ENCODE data around the gene CDKN2B-AS1. TPM values are rescaled to one million over a fixed set of nuclear protein-coding genes. Genes with fewer than 3 reads are reported as not detected.

Gene CDKN2B-AS1
- total RNA-seq, 1 donor from 2014 or later: 1.4 TPM

DNA sequence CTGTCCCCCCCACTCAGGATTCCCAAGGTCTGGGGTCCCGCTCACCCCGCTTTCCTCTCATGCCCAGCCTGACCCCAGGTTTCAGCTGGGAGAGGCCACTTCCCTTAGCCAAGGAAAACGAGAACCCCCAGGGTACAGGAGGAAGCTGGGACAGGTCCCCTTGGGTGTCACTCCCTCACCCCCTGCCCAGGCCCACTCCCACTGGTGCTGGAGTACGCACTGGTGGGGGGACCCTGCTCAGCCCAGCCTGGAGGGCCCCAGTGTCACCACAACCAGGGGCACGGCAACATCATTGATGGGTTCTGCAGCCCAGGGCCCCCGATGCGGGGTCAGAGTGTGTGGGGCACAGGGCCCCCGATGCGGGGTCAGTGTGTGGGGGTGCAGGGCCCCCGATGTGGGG is 159.5 kb downstream of the CDKN2B-AS1 start:
- DNase-seq (no peak), ATAC-seq (ENCODE audit: low read depth) (no peak)
- Mint-ChIP-seq H3K4me3 (no peak overlapping the region), H3K9me3 (no peaks in the 10 kb centered on the region), H3K36me3 (ENCODE audit: low read depth) (no peaks in the 10 kb centered on the region), H3K27ac (no peak overlapping the region), H3K27me3 (peaks cover 2% of the 10 kb centered on the region), H3K4me1 (peaks cover 7% of the 10 kb centered on the region)
- TF ChIP-seq, protein P1, sequence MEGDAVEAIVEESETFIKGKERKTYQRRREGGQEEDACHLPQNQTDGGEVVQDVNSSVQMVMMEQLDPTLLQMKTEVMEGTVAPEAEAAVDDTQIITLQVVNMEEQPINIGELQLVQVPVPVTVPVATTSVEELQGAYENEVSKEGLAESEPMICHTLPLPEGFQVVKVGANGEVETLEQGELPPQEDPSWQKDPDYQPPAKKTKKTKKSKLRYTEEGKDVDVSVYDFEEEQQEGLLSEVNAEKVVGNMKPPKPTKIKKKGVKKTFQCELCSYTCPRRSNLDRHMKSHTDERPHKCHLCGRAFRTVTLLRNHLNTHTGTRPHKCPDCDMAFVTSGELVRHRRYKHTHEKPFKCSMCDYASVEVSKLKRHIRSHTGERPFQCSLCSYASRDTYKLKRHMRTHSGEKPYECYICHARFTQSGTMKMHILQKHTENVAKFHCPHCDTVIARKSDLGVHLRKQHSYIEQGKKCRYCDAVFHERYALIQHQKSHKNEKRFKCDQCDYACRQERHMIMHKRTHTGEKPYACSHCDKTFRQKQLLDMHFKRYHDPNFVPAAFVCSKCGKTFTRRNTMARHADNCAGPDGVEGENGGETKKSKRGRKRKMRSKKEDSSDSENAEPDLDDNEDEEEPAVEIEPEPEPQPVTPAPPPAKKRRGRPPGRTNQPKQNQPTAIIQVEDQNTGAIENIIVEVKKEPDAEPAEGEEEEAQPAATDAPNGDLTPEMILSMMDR (IDR thresholded peaks at IDR 0.05): no peak
- intact Hi-C loops (cut with micrococcal nuclease): no loop called here
- POLR2A ChIA-PET: no interaction called here
- CTCF ChIA-PET: no interaction called here

DNA sequence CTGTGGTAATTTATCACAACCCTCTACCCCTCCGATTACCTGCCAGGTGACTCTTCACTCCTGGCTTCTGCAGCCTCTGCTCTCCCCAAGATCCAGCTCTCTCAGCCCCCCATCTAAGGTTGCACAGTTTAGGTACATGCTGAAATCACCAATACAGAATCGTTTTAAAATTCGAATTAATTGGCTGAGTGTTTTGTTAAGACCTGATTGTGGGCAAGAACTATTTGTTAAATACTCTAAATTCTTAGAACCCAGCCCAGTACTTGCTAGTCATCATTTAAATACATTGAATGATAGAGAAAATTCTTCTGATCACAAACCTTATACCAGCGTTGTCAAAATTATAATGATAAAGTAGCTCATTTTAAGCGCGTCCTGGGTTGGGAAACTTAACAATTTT is 162.0 kb downstream of the CDKN2B-AS1 start:
- no peaks in the 10 kb centered on the region for H3K9me3 Mint-ChIP-seq
- intact Hi-C loops (cut with micrococcal nuclease): loop anchor here (5.0 kb wide), 2 partner anchors 104 to 149 kb away; partner anchors contain the start of gene CDKN2B
- no peaks in the 10 kb centered on the region for H3K36me3 Mint-ChIP-seq (ENCODE audit: low read depth)
- CTCF ChIA-PET: interaction anchor here (0.8 kb wide), 1 partner anchor 83 kb away, joined by 3 read pairs; no protein-coding TSS in a partner anchor
- no peak overlapping the region for H3K4me3 Mint-ChIP-seq
- ATAC-seq (ENCODE audit: low read depth) (no peak), DNase-seq (no peak)
- H3K27me3 Mint-ChIP-seq: peaks cover 2% of the 10 kb centered on the region
- POLR2A ChIA-PET: no interaction called here
- H3K27ac Mint-ChIP-seq: no peak overlapping the region
- TF ChIP-seq, protein P1 (IDR thresholded peaks at IDR 0.05): no peak
- peaks cover 20% of the 10 kb centered on the region for H3K4me1 Mint-ChIP-seq

DNA sequence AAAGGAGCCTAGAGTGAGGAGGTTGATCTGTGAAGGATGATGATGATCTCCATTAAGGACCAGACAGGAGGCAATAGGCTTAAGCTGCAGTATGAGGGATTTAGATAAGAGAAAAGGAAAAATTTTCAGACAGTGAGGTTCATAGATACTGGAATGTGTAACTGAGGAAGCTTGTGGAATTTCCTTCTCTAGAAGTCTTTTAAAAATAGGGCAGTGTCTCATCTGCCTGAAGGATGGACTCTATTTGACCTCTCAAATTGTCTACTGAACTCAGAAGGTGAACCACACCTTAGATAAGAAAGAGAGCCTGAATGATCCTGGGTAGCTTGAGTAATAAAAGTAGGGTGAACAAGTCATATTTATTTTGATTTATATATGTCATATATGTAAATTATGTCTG is 162.7 kb downstream of the CDKN2B-AS1 start:
- H3K4me3 Mint-ChIP-seq: no peak overlapping the region
- intact Hi-C loops (cut with micrococcal nuclease): loop anchor here (5.0 kb wide), 2 partner anchors 105 to 150 kb away; partner anchors contain the start of gene CDKN2B
- no peak for DNase-seq
- CTCF ChIA-PET: interaction anchor here (0.8 kb wide), 1 partner anchor 83 kb away, joined by 3 read pairs; no protein-coding TSS in a partner anchor
- H3K9me3 Mint-ChIP-seq: no peaks in the 10 kb centered on the region
- H3K36me3 Mint-ChIP-seq (ENCODE audit: low read depth): no peaks in the 10 kb centered on the region
- POLR2A ChIA-PET: no interaction called here
- no peak for ATAC-seq (ENCODE audit: low read depth)
- H3K27me3 Mint-ChIP-seq: no peaks in the 10 kb centered on the region
- TF ChIP-seq, protein P1 (IDR thresholded peaks at IDR 0.05): no peak
- H3K4me1 Mint-ChIP-seq: peaks cover 20% of the 10 kb centered on the region
- no peak overlapping the region for H3K27ac Mint-ChIP-seq

DNA sequence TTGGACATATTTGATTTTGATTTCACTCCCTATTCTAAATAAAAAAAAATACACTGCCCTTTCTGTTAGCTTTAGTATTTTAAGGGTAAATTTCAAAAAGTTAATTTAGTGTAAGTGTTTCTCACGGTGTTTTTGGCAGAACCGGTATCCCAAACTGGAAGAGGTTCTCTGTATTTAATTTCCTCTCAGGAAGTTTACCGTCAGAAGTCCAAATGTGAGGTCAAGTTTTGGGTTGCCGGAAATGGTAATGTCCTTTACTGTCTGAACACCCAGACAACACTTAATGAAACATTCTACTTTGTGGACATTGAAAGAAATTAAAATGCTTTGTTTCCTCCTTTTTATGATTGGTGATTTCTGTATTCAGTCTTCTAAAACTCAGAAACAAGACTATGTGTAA is 163.2 kb downstream of the CDKN2B-AS1 start:
- H3K9me3 Mint-ChIP-seq: no peaks in the 10 kb centered on the region
- DNase-seq (no peak), ATAC-seq (ENCODE audit: low read depth) (no peak)
- no peak overlapping the region for H3K27ac Mint-ChIP-seq
- CTCF ChIA-PET: no interaction called here
- no peaks in the 10 kb centered on the region for H3K27me3 Mint-ChIP-seq
- intact Hi-C loops (cut with micrococcal nuclease): loop anchor here (5.0 kb wide), 2 partner anchors 106 to 151 kb away; partner anchors contain the start of gene CDKN2B
- H3K4me1 Mint-ChIP-seq: peaks cover 20% of the 10 kb centered on the region
- no peaks in the 10 kb centered on the region for H3K36me3 Mint-ChIP-seq (ENCODE audit: low read depth)
- POLR2A ChIA-PET: no interaction called here
- H3K4me3 Mint-ChIP-seq: no peak overlapping the region
- TF ChIP-seq, protein P1 (IDR thresholded peaks at IDR 0.05): no peak

DNA sequence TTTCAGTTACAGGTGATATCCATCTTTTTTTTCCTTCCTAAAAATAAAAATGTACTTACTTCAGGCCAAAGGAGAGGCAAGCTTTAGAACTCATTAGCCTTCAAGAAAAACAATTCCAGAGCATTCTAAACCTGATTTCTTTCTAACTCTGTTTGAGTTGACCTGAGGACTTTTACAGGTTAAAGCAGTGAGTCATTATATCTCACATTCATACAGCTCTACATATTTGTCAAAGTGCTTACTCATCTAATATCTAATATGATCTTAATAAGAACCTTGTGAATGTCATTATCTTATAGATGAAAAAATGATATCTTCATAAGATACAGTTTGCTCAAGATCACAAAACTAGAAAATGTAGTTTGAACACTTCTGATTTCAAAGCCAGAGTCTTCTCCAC is 163.7 kb downstream of the CDKN2B-AS1 start:
- TF ChIP-seq, protein P1 (IDR thresholded peaks at IDR 0.05): no peak
- ChIA-PET CTCF (interaction anchor here (0.8 kb wide), 1 partner anchor 80 kb away, joined by 3 read pairs; no protein-coding TSS in a partner anchor), POLR2A (no interaction called here)
- no peak overlapping the region for H3K4me3 Mint-ChIP-seq
- ATAC-seq (ENCODE audit: low read depth): no peak
- no peaks in the 10 kb centered on the region for H3K9me3 Mint-ChIP-seq
- H3K4me1 Mint-ChIP-seq: peaks cover 20% of the 10 kb centered on the region
- no peak for DNase-seq
- H3K27me3 Mint-ChIP-seq: no peaks in the 10 kb centered on the region
- H3K27ac Mint-ChIP-seq: no peak overlapping the region
- no peaks in the 10 kb centered on the region for H3K36me3 Mint-ChIP-seq (ENCODE audit: low read depth)
- intact Hi-C loops (cut with micrococcal nuclease): loop anchor here (5.0 kb wide), 2 partner anchors 106 to 151 kb away; partner anchors contain the start of gene CDKN2B

All from activated B cell treated with CpG ODN at 0.5 μM for 24 hours (primary cell).